A549 (cell line): ENCODE data around the gene GYS1. TPM values are rescaled to one million over a fixed set of nuclear protein-coding genes. Genes with fewer than 3 reads are reported as not detected.

ENCODE experiments used
- ATAC-seq, 2 experiments: fragments of 200-7000 bp in 1 of 2; fragments of >200 bp in 1 of 2; cut with Nextera tagmentation in 1 of 2; cut with Tn5 transposase in 1 of 2; 3 replicates each; pipeline versions ENCODE4 v1.8.0 to v1.9.1; 2018 to 2020; ENCODE audit warnings: mild to moderate bottlenecking in 1 of 2, moderate library complexity in 1 of 2
- CTCF ChIA-PET: fragments of 300-600 bp; sonication (Branson Sonifier 250); formaldehyde crosslinking; extraction: SDS; loops from one replicate; lab custom pipeline; 2021; ENCODE audit warnings: antibody characterized with exemption, inconsistent platforms; lab: Yijun Ruan, JAX
- POLR2A ChIA-PET: fragments of 350-600 bp; formaldehyde crosslinking; extraction: SDS; loops from one replicate; lab custom pipeline; 2021; ENCODE audit warnings: antibody characterized with exemption, inconsistent platforms; lab: Yijun Ruan, JAX
- DNase-seq, 2 experiments: peaks; one replicate each; pipeline versions ENCODE4 v3.0.0 to v3.0.0-alpha.2; 2011 to 2016; ENCODE audit warnings: low read depth in 1 of 2, low spot score in 1 of 2
- FAIRE-seq: peaks from 2 replicates; lab custom pipeline; 2011; peaks lifted over from hg19 to GRCh38; lab: Jason Lieb, UNC
- H3K27ac ChIP-seq, 2 experiments: fragments of >200 bp; sonication (Bioruptor Twin); formaldehyde crosslinking; 3 replicates each; pipeline ENCODE4 v1.5.1; 2016 to 2017
- H3K4me1 ChIP-seq: fragments of >200 bp; sonication (Bioruptor Twin); formaldehyde crosslinking; 3 replicates; pipeline ENCODE4 v1.6.1; 2016
- H3K4me2 ChIP-seq: fragments of >200 bp; sonication (Bioruptor Twin); formaldehyde crosslinking; 3 replicates; pipeline ENCODE4 v1.6.1; 2016
- H3K4me3 ChIP-seq: fragments of >200 bp; sonication (Bioruptor Twin); formaldehyde crosslinking; 3 replicates; pipeline ENCODE4 v1.5.1; 2016
- H3K9me3 ChIP-seq: fragments of >200 bp; sonication (Bioruptor Twin); formaldehyde crosslinking; 3 replicates; pipeline ENCODE4 v1.6.1; 2016
- CBX2 ChIP-seq: fragments of 200-600 bp; sonication (generic); IDR thresholded peaks from 2 replicates; pipeline ENCODE4 v1.6.1; 2016; ENCODE audit warnings: low read depth, mild to moderate bottlenecking, borderline replicate concordance
- CEBPB ChIP-seq, 2 experiments: fragments of >200 bp in 1 of 2; sonication (Bioruptor Twin) in 1 of 2; formaldehyde crosslinking in 1 of 2; IDR thresholded peaks; 2 replicates each; pipeline ENCODE4 v1.6.1; 2012 to 2016
- EP300 ChIP-seq, 2 experiments: fragments of >200 bp; sonication (Bioruptor Twin); formaldehyde crosslinking; IDR thresholded peaks; 2 replicates in 1 of 2; 3 replicates in 1 of 2; pipeline ENCODE4 v1.6.1; 2016 to 2017
- ESRRA ChIP-seq: fragments of 150-350 bp; IDR thresholded peaks from 2 replicates; pipeline ENCODE4 v1.6.1; 2014; ENCODE audit warnings: mild to moderate bottlenecking, low read length, borderline replicate concordance
- FOSB ChIP-seq: fragments of 250-450 bp; sonication (Bioruptor Pico); IDR thresholded peaks from 2 replicates; pipeline ENCODE4 v1.5.0; 2020; ENCODE audit warnings: mild to moderate bottlenecking, moderate library complexity
- GATA3 ChIP-seq: IDR thresholded peaks from 2 replicates; pipeline ENCODE4 v1.6.1; 2012; ENCODE audit warnings: borderline replicate concordance
- HDAC2 ChIP-seq: fragments of 200-600 bp; sonication (generic); IDR thresholded peaks from 2 replicates; pipeline ENCODE4 v1.6.1; 2016
- HEYL ChIP-seq: fragments of 250-450 bp; sonication (Bioruptor Pico); IDR thresholded peaks from 2 replicates; pipeline ENCODE4 v1.8.0; 2021; ENCODE audit warnings: mild to moderate bottlenecking, moderate library complexity
- HOXB5 ChIP-seq: fragments of 250-450 bp; sonication (Bioruptor Pico); IDR thresholded peaks from 2 replicates; pipeline ENCODE4 v1.5.0; 2020; ENCODE audit warnings: mild to moderate bottlenecking, moderate library complexity
- KDM1A ChIP-seq: fragments of 200-600 bp; sonication (generic); IDR thresholded peaks from 2 replicates; pipeline ENCODE4 v1.6.1; 2016; ENCODE audit warnings: low read depth, mild to moderate bottlenecking
- MAFK ChIP-seq: fragments of 450-650 bp; IDR thresholded peaks from 2 replicates; pipeline ENCODE4 v1.6.1; 2014; ENCODE audit not compliant: partially characterized antibody
- MYC ChIP-seq: IDR thresholded peaks from 2 replicates; pipeline ENCODE4 v1.6.1; 2012; ENCODE audit warnings: mild to moderate bottlenecking, inconsistent platforms, low read length, improper control_type of control experiment, borderline replicate concordance
- NFE2L2 ChIP-seq: fragments of 150-350 bp; conservative IDR thresholded peaks from 2 replicates; pipeline ENCODE4 v1.6.1; 2014; ENCODE audit warnings: low read length
- PHF8 ChIP-seq: fragments of 200-600 bp; sonication (generic); IDR thresholded peaks from 2 replicates; pipeline ENCODE4 v1.6.1; 2016; ENCODE audit warnings: low read depth, mild to moderate bottlenecking, antibody characterized with exemption, moderate library complexity, borderline replicate concordance
- RAD21 ChIP-seq, 2 experiments: fragments of >200 bp in 1 of 2; sonication (Bioruptor Twin) in 1 of 2; formaldehyde crosslinking in 1 of 2; IDR thresholded peaks in 1 of 2; conservative IDR thresholded peaks in 1 of 2; 2 replicates in 1 of 2; 3 replicates in 1 of 2; pipeline ENCODE4 v1.6.1; 2012 to 2018; ENCODE audit warnings: inconsistent platforms in 1 of 2
- RCOR1 ChIP-seq: fragments of 150-350 bp; IDR thresholded peaks from 2 replicates; pipeline ENCODE4 v1.6.1; 2014; ENCODE audit warnings: antibody characterized with exemption, low read length, low read depth
- RFX5 ChIP-seq: fragments of 450-650 bp; IDR thresholded peaks from 2 replicates; pipeline ENCODE4 v1.7.1; 2014; ENCODE audit warnings: antibody characterized with exemption, mild to moderate bottlenecking, moderate library complexity
- TP53 ChIP-seq: fragments of 250-450 bp; sonication (Bioruptor Pico); IDR thresholded peaks from 2 replicates; pipeline ENCODE4 v1.5.0; 2021; ENCODE audit warnings: mild to moderate bottlenecking, moderate library complexity
- ZFP36 ChIP-seq: fragments of 450-650 bp; IDR thresholded peaks from 2 replicates; pipeline ENCODE4 v1.6.1; 2014; ENCODE audit warnings: borderline replicate concordance; ENCODE audit not compliant: partially characterized antibody
- WGBS: methylation state at CpG from one replicate; pipeline ENCODE4 v1.1.6; 2017; ENCODE audit errors: missing lambda C conversion rate; 5-methylcytosine and 5-hydroxymethylcytosine counted together
- polyA plus RNA-seq, 4 experiments: library from polyadenylated mRNA; depleted of rRNA in 3 of 4; stranded (reverse); fragments of >200 nt; fragmentation: RNase III in 1 of 4; extraction: RNeasy Plus Mini Kit Qiagen cat#74134 plus additional on column Dnase treatment in 1 of 4; gene quantifications; 2 replicates in 3 of 4; 3 replicates in 1 of 4; pipeline ENCODE4 v1.2.3, GENCODE V29; 2011 to 2017
- TF ChIP-seq, protein P1 (sequence below): fragments of 150-350 bp; IDR thresholded peaks from 2 replicates; pipeline ENCODE4 v1.6.1; 2014; ENCODE audit warnings: low read depth, mild to moderate bottlenecking, low read length
- TF ChIP-seq, protein P2 (sequence below): fragments of 450-650 bp; IDR thresholded peaks from 2 replicates; pipeline ENCODE4 v1.6.1; 2014; ENCODE audit warnings: antibody characterized with exemption

Gene GYS1
- polyA plus RNA-seq, 2 of the 4 experiments (the other 2 are of a cell fraction): 10.3 to 24.8 TPM

DNA sequence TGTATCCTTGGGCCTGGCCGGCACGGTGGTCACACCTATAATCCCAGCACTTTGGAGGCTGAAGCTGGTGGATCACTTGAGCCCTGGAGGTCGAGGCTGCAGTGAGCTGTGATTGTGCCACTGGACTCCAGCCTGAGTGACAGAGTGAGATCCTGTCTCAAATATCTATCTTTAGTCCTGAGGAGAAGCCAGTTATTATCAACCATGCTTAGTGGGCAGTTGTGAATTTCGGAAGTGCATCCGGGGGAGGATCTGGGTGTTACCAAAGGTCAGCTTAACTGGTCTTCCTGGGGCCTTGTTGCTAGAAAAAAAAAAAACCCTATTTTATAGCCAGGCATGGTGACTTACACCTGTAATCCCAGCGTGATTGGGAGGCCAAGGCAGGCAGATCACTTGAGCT lies 50.0 kb downstream of the GYS1 start:
- no peak overlapping the region for H3K4me2 ChIP-seq
- ATAC-seq (no peak), FAIRE-seq (no peak), DNase-seq (no peak)
- 81% methylated on average over 6 of the region's 6 CpGs for WGBS
- no peak overlapping the region for H3K4me3 ChIP-seq
- H3K27ac ChIP-seq: no peak overlapping the region
- CTCF ChIA-PET: interaction anchor here (0.6 to 3.0 kb wide), 6 partner anchors 9 to 148 kb away, joined by 4 to 16 read pairs (median 6); no protein-coding TSS in a partner anchor
- peaks cover 9% of the 10 kb centered on the region for H3K9me3 ChIP-seq
- TF ChIP-seq PHF8: no peak
- no peak for TF ChIP-seq ESRRA
- TF ChIP-seq GATA3: no peak
- TF ChIP-seq HOXB5: no peak
- TF ChIP-seq TP53 (CRISPR knock-in tag): no peak
- no peak for TF ChIP-seq RCOR1
- TF ChIP-seq HDAC2: no peak
- no peak for TF ChIP-seq CEBPB (IDR thresholded peaks at IDR 0.05)
- no peak for TF ChIP-seq CBX2
- no peak for TF ChIP-seq RAD21 (conservative IDR thresholded peaks at IDR 0.05 in 1 of 2, IDR thresholded peaks at IDR 0.05 in 1 of 2)
- no peak for TF ChIP-seq ZFP36
- TF ChIP-seq HEYL (CRISPR knock-in tag): no peak
- no peaks in the 10 kb centered on the region for H3K4me1 ChIP-seq
- POLR2A ChIA-PET: no interaction called here

DNA sequence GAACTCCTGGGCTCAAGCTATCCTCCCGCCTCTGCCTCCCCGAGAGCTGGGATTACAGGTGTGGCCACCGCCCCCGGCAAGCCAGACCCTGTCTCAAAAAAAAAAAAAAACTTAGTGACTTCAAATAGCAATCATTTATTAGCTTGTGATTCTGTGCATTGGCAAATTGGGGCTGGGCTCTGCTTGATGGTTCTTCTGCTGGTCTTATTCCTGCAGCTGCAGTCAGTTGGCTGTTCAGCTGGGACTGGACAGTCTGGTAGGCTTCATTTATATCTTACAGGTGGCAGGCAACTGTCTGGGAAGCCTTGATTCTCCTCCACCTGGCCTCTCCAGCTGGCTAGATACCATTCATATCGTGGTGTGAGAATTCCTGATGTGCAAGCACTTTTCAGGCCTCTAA lies 52.2 kb downstream of the GYS1 start:
- FAIRE-seq: no peak
- TF ChIP-seq KDM1A (no peak), MAFK (peak; percentile 16), EP300 (IDR thresholded peaks at IDR 0.05) (no peak), HEYL (CRISPR knock-in tag) (no peak)
- H3K4me2 ChIP-seq: no peak overlapping the region
- ChIA-PET POLR2A (interaction anchor here (1.3 kb wide), 1 partner anchor 69 kb away, joined by 3 read pairs; the partner anchor contains the start of gene PPP1R15A), CTCF (interaction anchor here (0.6 to 3.0 kb wide), 9 partner anchors 8 to 187 kb away, joined by 3 to 16 read pairs (median 3); no protein-coding TSS in a partner anchor)
- WGBS: 83% methylated on average over 5 of the region's 5 CpGs
- H3K9me3 ChIP-seq: peaks cover 9% of the 10 kb centered on the region
- ATAC-seq: no peak
- no peak overlapping the region for H3K4me3 ChIP-seq
- H3K27ac ChIP-seq: no peak overlapping the region
- DNase-seq: no peak
- H3K4me1 ChIP-seq: no peaks in the 10 kb centered on the region

DNA sequence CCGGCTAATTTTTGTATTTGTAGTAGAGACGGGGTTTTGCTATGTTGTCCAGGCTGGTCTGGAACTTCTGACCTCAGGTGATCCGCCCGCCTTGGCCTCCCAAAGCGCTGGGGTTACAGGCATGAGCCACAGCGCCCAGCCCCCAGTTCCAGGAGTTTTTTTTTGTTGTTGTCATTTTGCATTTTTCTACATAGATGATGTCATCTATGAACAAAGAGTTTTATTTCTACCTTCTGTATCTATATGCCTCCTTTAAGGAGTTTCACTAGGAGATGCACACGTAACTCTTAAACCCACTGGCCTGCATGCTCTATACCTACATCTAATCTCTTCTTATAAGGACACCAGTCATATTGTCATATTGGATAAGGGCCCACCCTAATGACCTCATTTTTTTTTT lies 54.9 kb downstream of the GYS1 start:
- H3K27ac ChIP-seq: no peak overlapping the region
- no peaks in the 10 kb centered on the region for H3K4me1 ChIP-seq
- ATAC-seq (no peak), FAIRE-seq (no peak), DNase-seq (no peak)
- TF ChIP-seq FOSB (CRISPR knock-in tag): no peak
- TF ChIP-seq MYC: no peak
- no peak for TF ChIP-seq CEBPB (IDR thresholded peaks at IDR 0.05)
- TF ChIP-seq, protein P1, sequence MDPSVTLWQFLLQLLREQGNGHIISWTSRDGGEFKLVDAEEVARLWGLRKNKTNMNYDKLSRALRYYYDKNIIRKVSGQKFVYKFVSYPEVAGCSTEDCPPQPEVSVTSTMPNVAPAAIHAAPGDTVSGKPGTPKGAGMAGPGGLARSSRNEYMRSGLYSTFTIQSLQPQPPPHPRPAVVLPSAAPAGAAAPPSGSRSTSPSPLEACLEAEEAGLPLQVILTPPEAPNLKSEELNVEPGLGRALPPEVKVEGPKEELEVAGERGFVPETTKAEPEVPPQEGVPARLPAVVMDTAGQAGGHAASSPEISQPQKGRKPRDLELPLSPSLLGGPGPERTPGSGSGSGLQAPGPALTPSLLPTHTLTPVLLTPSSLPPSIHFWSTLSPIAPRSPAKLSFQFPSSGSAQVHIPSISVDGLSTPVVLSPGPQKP: no peak
- no peak for TF ChIP-seq RFX5
- TF ChIP-seq HEYL (CRISPR knock-in tag): no peak
- TF ChIP-seq, protein P2, sequence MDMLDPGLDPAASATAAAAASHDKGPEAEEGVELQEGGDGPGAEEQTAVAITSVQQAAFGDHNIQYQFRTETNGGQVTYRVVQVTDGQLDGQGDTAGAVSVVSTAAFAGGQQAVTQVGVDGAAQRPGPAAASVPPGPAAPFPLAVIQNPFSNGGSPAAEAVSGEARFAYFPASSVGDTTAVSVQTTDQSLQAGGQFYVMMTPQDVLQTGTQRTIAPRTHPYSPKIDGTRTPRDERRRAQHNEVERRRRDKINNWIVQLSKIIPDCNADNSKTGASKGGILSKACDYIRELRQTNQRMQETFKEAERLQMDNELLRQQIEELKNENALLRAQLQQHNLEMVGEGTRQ: no peak
- TF ChIP-seq KDM1A: no peak
- no peak for TF ChIP-seq NFE2L2
- H3K4me3 ChIP-seq: no peak overlapping the region
- 91% methylated on average over 7 of the region's 7 CpGs for WGBS
- POLR2A ChIA-PET: no interaction called here
- CTCF ChIA-PET: interaction anchor here (0.6 to 1.9 kb wide), 4 partner anchors 14 to 51 kb away, joined by 3 to 11 read pairs (median 4); no protein-coding TSS in a partner anchor
- H3K9me3 ChIP-seq: peaks cover 9% of the 10 kb centered on the region
- no peak overlapping the region for H3K4me2 ChIP-seq
